ENCODE data around the gene TRAK1.

Gene TRAK1

DNA sequence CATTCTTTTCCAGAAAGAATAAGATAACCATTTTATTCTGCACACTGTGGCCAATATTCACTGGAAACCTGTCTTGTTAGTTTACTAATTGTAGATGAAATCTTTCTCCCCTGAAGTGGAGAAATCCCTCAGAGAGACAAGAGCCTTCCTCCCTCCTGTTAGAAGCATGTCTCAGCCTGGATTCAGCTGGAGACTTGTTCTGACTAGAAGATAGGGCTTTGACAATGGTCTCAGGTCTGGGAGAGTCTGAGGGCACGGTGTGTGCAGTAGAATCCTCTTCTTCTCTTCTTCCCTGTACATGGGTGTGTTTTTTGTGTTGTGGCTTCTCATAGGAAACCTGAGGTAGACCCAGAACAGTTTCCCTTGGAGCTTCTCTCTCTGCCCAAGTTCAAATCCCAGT is 154.9 kb downstream of the TRAK1 start:
- no peak for DNase-seq (ENCODE audit: low spot score)

DNA sequence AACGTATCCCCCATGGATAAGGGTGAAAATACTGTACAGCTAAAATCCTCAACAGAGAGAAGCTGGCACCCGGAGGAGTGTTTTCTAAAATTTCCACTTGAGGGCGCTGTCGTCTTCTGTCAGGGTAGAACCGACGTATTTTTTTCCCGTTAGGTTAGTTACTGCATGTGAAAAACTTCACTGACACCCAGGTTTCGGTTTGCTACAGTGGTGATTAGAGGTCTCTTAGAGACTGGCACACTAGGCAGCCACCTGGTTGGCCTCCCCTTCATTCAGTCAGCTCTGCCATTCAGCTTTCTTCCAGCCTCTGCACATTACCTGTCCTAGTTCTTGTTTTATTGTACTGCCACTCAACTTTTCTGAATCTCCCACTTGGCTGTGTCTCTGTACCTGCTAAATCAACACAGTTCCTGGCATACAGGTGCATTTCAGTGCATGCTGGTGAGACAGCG is 156.4 kb downstream of the TRAK1 start:
- peak; percentile 35 for DNase-seq (ENCODE audit: low spot score)

DNA sequence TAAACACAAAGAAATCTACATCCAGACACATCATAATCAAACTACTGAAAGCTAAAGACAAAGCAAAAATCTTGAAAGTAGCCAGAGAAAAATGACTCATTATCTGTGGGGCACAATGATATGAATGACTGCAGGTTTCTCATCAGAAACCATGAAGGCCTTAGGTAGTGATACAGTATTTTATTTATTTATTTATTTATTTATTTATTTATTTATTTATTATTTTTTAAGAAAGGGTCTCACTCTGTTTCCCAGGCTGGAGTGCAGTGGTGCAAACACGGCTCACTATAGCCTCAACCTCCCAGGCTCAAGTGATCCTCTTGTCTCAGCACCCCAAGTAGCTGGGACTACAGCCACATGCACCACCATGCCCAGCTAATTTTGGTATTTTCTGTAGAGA is 159.6 kb downstream of the TRAK1 start:
- DNase-seq (ENCODE audit: low spot score): no peak

DNA sequence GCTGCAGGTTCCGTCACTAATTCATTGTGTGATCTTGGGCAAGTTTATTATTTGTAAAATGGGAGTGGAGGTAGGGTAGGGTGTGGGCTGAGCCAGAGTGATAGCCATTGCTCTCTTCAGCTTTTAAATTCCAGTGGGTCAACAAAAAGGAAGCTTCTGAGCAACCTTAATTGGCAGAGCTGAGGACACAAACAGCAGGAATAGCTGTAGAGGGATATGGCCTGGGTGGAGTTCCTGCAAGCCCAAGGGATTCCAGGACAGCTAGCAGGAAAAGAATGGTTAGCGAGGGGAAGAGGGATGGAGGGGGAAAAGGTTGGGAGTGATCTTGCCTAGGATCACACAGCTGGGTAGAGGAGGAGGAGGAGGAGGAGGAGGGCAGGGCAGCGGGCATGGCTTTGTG is 163.4 kb downstream of the TRAK1 start:
- no peak for DNase-seq (ENCODE audit: low spot score)

DNA sequence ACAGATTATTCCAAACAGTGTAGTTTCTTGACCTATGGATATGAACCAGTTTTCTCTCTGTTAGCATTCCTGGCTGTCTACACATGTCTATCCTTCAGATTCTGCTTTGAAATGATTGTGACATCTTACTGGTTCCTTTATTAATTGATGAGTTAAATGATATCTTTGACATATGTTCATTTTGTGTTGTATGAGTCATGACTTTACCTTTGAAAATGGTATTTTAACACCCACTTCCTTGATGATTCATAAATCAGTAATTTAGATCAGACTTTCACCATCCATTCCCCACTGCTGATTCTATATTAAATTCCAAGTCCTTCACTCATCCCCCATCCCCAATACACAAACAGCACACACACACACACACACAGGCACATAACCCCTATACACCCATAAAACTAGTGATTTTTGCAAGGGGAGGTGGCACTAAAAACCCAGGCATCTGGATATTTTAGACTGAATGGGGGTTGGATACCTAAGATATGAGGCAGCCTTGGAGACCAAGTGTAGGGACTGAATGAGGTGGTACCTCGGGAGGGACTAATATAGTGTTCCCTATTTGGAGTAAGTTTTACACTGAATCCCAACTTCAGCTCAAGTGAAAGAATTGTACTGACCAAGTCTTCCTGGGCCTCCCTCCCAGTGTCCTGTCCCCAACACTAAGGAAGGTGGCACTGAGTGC is 165.1 kb downstream of the TRAK1 start:
- no peak for DNase-seq (ENCODE audit: low spot score)

DNA sequence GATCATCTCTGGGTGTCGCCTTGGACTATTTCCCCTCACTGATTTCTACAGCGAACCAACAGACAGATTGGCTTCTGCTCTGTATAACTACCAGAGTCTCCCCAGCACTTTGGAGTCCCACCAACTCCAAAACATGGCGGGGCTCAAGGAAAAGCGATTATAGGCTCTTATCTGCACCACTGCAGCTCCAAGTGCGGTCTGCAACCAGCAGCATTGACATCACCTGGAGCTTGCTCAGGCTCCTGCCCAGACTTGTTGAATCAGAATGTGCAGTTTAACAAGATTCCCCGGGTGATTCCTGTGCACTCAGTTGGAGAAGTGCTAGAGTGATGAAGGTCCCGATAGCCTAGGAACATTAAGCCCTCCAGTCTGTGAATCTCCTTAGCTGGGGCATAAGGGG is 165.8 kb downstream of the TRAK1 start:
- DNase-seq (ENCODE audit: low spot score): no peak

DNA sequence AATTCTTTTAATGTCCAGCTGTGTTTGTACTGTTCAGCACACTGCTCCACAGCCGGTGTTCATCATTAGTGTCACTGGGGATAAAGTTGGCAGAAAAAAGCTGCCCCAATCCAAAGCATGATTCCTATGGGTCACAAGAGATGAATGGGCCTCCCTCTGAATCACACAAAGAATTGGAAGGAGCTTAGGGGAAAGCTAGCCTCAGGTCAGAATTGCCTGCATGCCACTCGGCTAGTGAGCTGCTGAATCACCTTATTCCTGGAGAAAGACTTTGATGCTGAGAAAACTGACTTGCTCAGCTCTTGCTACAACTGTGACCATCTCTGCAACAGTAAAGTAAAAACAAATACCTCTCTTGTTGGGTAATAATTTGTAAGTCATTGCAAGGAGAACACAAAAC is 171.4 kb downstream of the TRAK1 start:
- no peak for DNase-seq (ENCODE audit: low spot score)

DNA sequence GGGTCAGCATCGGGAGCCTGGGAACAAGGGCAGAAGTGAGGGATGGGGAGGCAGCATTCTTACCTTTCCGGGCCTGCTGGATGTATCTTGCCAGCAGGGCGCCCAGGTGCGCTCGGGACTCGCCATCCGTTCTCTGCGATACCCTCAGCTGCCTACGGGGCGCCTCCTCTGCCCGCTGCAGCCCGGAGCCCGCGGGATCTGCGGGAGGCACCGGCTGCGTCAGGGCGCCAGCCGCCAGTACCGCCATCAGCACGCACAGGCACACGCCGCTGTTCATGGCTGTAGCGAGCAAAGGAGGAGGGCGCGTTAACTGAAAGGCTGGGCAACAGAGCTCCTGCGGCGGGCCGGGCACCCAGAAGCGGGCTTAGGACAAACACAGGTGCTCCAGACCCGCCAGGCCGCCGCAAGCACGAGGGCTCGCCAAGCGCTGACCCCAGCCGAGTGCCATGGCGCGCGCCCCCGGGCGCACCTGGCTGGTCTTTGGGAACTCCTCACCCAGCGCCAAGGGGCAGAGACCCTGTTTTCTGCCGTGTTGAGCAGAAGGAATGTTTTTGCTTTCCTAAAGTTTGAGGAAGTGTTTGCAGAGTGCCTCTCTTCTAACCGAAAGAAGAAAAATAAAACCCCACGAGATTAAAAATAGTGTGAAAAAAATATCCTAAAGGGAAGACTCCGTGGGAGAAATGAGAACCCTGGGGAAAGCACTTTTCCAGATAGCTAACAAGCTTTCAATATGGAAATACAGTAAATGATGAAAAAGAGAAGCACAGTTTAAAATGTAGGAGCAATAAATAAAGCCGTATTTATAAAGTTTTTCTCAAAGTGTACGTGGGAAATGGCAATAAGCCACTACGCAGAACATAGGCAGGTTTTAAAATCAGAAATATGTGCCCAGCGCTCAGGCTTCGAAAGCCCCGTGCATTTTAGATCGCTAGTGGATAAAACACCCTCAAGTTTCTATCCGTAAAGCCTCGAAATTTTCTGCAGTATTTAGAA is 172.5 kb downstream of the TRAK1 start:
- DNase-seq (ENCODE audit: low spot score): no peak

DNA sequence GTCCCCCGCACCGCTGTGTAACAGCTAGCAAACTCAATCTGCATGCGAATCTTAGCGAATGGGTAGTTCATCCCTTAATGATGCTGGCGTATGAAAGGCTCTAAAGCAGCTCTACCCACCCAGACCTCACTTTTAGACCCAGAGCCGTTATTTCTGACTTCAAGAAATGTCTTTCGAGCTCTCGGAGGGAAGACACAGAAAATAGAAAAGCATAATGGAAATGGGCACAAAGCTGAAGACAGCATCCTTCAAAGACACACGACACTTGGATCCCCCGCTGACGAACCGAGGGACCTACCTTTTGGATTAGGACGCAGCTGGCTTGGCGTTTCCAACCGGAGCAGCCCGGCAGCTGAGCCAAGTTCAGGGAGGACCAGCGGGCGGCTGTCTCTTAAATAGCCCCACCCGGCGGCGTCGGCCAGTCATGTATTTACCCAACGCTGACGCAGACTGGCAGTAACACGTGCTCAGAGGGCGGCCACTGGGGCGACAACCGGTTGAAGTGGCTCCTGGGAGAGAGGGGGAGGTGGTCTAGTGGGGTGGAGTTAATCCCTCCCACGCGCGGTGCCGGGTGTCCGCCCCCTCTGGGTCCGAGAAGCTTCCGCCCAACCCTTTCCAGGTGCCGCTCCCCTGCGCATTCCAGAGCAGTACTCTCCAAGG is 173.4 kb downstream of the TRAK1 start:
- no peak for DNase-seq (ENCODE audit: low spot score)

DNA sequence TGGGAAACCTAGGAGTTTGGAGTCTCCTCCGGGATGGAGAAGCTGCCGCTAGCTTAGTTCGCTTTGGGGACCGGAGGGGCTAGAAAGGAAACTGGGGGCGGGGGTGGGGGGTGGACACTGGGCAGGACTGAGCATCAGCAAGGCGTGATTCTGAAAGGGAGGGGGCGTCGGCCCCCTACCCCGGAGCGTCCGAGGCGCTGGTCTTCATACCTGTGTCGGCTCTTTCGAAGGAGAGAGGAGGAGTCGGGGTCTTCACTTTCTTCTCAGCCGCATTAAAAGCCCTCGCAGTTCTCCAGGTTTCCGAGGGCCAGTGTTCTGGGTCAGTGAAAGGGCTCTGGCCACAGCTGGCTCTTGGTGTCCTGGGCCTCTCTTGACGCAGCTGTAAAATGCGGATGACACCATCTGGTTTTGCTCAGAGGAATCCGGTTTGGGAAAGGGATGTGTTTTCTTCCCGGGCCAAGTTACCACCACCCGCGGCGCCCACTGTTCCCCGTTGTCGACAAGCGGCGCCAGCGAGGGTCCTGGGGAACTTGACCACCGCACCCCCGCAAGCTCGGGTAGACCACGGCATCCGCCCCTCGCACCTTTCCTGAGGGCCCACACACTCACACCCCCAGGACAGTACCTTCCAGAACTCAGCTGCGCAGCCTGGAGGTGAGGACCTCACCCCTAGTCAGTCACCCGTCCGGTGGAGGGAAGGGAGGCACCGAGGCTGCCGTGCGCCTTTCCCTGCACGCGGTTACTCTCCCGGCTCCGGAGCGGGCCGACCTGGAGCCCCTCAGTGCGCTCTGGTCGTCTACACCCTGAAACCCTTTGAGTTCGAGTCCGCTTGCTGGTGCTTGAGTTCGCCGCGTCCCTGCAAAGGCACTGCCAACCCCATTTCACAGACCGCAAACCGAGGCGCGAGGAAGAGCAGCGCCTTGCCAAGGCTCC is 174.2 kb downstream of the TRAK1 start:
- DNase-seq (ENCODE audit: low spot score): no peak

DNA sequence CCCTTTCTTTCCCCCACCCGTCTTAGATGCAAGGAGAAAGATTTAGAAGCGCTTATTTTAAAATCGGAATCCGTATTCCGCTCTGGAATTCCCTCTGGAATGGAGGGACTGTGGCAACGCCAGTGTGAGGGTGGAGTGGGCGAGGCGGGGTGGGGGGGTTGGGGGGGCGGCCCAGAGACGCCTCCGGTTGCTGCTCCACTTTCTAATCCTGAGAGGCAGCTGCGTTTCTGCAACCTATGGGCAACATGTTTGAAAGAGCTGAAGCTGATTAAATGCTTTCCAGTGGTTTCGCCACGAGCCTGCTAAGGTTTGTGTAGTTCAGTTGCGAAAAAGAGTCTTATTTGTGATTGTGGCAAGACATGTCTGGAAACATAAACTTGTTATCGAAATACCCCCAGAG is 174.9 kb downstream of the TRAK1 start, which contains the start of gene CCK:
TSS of gene CCK (minus strand) at position 101 of the 400 bp plus-strand sequence. CDS start 2,555 bp downstream, outside the sequence.
- DNase-seq (ENCODE audit: low spot score): no peak

DNA sequence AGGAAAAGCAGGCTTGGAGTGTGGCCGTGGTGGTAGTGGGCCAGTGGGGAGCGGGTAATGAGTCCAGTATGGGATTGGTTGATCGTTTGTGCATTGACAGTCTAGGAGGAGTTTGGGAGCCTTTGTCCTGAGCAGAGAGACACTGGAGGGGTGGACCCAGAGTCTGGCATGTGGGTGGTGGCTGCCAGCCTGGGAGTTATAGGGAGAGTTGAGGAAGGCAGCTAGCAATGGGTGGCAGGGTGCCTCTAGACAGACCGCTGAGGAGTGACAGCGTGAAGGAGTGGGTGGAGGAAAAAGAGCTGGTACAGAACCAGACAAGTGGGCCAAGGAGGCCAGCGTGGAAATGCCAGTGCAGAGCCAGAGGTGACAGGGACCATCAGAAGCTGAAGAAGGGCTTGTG is 176.7 kb downstream of the TRAK1 start:
- no peak for DNase-seq (ENCODE audit: low spot score)

DNA sequence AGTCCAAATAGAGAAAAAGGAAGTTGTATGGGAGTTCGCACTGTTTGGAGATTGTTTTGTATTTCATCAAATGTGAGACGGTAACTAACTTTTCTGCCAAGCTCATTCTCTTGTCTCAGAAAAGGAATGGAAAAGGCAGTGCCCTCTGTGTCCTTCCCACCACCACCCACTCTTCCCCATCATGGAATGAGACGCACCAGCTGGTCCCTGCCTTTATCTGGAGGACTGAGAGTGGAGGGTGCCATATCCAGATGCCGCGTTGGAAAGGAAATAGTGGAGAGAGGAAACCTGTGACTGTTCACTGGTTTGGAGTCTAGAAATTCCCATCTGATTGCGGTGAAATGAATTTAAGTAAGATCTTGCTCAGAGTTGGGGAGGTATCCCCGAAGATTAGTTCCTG is 178.5 kb downstream of the TRAK1 start:
- no peak for DNase-seq (ENCODE audit: low spot score)

DNA sequence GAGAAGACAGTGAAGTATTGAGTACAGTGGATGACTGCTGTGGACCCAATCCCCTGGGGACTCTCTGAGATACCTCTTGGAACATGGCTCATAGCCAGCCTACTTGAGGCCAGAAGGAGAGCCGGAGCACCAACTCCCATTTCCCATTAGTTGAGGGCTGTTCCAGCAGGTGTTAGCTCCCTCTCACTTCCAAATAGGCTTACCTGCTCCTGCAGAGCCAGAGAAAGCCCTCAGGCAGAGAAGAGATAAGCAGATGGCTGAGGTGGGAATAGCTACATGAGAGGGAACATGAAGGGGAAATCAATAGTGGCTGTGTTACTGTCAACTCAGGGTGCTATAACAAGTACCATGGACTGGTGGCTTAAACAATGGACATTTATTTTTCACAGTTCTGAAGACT is 179.4 kb downstream of the TRAK1 start:
- DNase-seq (ENCODE audit: low spot score): no peak

DNA sequence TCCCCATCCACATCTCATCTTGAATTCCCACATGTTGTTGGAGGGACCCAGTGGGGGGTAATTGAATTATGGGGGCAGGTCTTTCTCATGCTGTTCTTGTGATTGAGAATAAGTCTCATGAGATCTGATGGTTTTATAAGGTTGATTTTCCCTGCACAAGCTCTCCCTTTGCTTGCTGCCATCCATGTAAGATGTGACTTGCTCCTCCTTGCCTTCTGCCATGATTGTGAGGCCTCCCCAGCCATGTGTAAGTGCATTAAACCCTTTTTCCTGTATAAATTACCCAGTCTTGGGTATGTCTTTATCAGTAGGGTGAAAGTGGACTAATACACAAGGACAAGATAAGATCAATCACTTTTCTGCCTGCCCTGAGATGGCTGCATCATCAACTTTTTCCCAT is 180.6 kb downstream of the TRAK1 start:
- no peak for DNase-seq (ENCODE audit: low spot score)

DNA sequence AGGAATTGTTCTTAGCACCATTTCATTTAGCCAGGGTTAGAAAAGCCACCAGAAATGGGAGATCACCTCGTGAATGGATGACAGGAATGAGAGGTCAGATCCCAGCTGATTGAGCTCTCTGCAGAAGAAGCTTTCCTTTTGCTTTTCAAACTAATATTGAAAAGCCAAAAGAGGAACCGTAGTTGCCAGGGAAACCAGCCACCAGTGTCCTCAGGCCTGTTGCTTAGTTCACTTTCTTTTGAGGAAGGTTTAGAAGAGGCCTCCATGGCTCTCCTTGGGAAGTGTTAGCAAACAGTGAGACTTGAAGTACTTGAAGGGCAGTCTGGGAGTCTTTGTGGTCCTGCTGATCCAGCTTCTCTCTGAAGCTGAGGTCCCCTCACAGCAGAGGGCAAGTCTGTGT is 182.2 kb downstream of the TRAK1 start:
- no peak for DNase-seq (ENCODE audit: low spot score)

DNA sequence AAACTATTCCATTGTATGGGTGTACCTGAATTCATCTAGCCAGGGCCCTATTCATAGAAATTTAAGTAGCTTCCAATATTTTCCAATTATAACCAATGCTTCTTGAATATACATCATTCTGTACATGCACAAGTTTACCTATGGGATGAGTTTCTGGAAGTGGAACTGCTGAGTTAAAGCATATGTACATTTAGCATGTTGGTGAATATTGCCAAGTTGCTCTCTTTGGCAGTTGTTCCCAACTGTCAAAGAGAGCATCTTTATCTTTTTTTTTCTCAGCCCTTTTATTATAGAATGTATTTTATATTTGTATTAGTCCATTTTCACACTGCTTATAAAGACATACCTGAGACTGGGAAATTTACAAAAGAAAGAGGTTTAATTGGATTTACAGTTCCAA is 183.1 kb downstream of the TRAK1 start:
- no peak for DNase-seq (ENCODE audit: low spot score)

DNA sequence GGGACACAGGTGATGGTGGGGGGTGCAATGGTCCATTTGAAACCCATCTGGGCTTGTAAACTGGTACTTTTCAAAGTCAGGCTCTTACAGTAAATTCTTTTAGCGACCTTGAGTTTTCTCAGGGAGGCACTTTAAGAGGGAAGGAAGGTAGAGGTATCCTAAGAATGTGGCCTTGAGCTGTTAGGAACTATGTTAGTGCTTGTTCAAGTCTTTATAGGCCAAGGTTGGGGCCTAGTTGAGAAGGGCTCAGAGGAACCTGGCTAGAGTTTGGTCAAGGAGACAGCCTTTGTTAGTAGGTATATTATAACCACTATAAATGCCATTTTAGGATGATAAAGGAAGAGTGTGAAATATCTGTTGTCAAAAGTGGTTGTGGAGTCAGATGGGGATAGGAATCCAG is 184.1 kb downstream of the TRAK1 start:
- no peak for DNase-seq (ENCODE audit: low spot score)

Measured in hepatic stellate cell (primary cell).